Neutrophil (primary cell): ENCODE measurements around the gene VWA7.

Experiments
- H3K27ac ChIP-seq: fragments of 200-600 bp; sonication (generic); 2 replicates; pipeline ENCODE4 v1.5.1; 2016; ENCODE audit warnings: mild to moderate bottlenecking, moderate library complexity
- H3K27me3 ChIP-seq: fragments of 200-600 bp; sonication (generic); 2 replicates; pipeline ENCODE4 v1.6.0; 2016; ENCODE audit warnings: mild to moderate bottlenecking
- H3K36me3 ChIP-seq: fragments of 200-600 bp; sonication (generic); 2 replicates; pipeline ENCODE4 v1.5.1; 2017
- H3K4me1 ChIP-seq, 2 experiments: fragments of 200-600 bp in 1 of 2; sonication (generic) in 1 of 2; 1 replicate in 1 of 2; 2 replicates in 1 of 2; pipeline versions ENCODE4 v1.5.1 to v1.6.1; 2013 to 2016; ENCODE audit warnings: low read depth in 1 of 2, low read length in 1 of 2, mild to moderate bottlenecking in 1 of 2, moderate library complexity in 1 of 2; ENCODE audit not compliant: control insufficient read depth in 1 of 2, insufficient read depth in 1 of 2
- H3K4me3 ChIP-seq, 2 experiments: fragments of 200-600 bp in 1 of 2; sonication (generic) in 1 of 2; 1 replicate in 1 of 2; 2 replicates in 1 of 2; pipeline ENCODE4 v1.5.1; 2013 to 2016; ENCODE audit warnings: low read depth in 1 of 2, low read length in 1 of 2, mild to moderate bottlenecking in 1 of 2, moderate library complexity in 1 of 2
- H3K9me3 ChIP-seq: fragments of 200-600 bp; sonication (generic); 2 replicates; pipeline ENCODE4 v1.5.1; 2016
- CTCF ChIP-seq: fragments of 200-600 bp; sonication (generic); IDR thresholded peaks from 2 replicates; pipeline ENCODE4 v1.5.1; 2016; ENCODE audit warnings: antibody characterized with exemption

The VWA7 gene

GRCh38 chr6:31728767-31729514 is 48.2 kb downstream of the VWA7 start, which contains the start of gene DDAH2:
DDAH2 (minus strand) TSS chr6:31729299; CDS start chr6:31729161, 138 bp downstream.
- Histone ChIP-seq H3K36me3 (peaks cover 60% of the 10 kb centered on the region), H3K27ac (peak within 1 kb of the TSS; percentile 96), H3K27me3 (peaks cover under 1% of the 10 kb centered on the region), H3K4me3 (peak within 1 kb of the TSS; percentile 89 to 91), H3K4me1 (peaks cover 78 to 82% of the 10 kb centered on the region in 2 experiments), H3K9me3 (no peaks in the 10 kb centered on the region)
- TF ChIP-seq CTCF: peak; percentile 91

- H3K36me3 ChIP-seq: peaks cover 51% of the 10 kb centered on the region
- H3K27me3 ChIP-seq: peaks cover 10% of the 10 kb centered on the region
- H3K27ac ChIP-seq: peak overlapping the region; percentile 96
- H3K4me3 ChIP-seq: peak overlapping the region; percentile 89 to 91
- H3K4me1 ChIP-seq: peaks cover 69 to 73% of the 10 kb centered on the region in 2 experiments
- H3K9me3 ChIP-seq: no peaks in the 10 kb centered on the region
- no peak for TF ChIP-seq CTCF
Measured at GRCh38 chr6:31727717-31728671, 49.1 kb downstream of the VWA7 start.

- peaks cover 43% of the 10 kb centered on the region for H3K36me3 ChIP-seq
- peaks cover 12% of the 10 kb centered on the region for H3K27me3 ChIP-seq
- no peaks in the 10 kb centered on the region for H3K9me3 ChIP-seq
- peaks cover 62 to 64% of the 10 kb centered on the region in 2 experiments for H3K4me1 ChIP-seq
- peak; percentile 44 for TF ChIP-seq CTCF
- H3K27ac ChIP-seq: peak overlapping the region; percentile 96
- peak overlapping the region; percentile 41 to 89 for H3K4me3 ChIP-seq
Measured at GRCh38 chr6:31727034-31727716, 50.0 kb downstream of the VWA7 start.

GRCh38 chr6:31725502-31726350 is 51.4 kb downstream of the VWA7 start:
- H3K27ac ChIP-seq: peak overlapping the region; percentile 96
- H3K4me3 ChIP-seq: no peak overlapping the region
- peaks cover 51% of the 10 kb centered on the region in 2 experiments for H3K4me1 ChIP-seq
- TF ChIP-seq CTCF: no peak
- H3K36me3 ChIP-seq: peaks cover 29% of the 10 kb centered on the region
- no peaks in the 10 kb centered on the region for H3K9me3 ChIP-seq
- peaks cover 12% of the 10 kb centered on the region for H3K27me3 ChIP-seq
